AG09309 (cell line): ENCODE measurements around the gene MYH3.

Experiments used
- DNase-seq: peaks from one replicate; pipeline ENCODE4 v3.0.0-alpha.2; 2010; ENCODE audit warnings: low read depth
- H3K4me3 ChIP-seq: 2 replicates; pipeline ENCODE4 v1.5.1; 2011; ENCODE audit warnings: mild to moderate bottlenecking, low read depth, low read length, moderate library complexity; ENCODE audit not compliant: control insufficient read depth
- TF ChIP-seq, protein P1 (sequence below): IDR thresholded peaks from 2 replicates; pipeline ENCODE4 v1.5.1; 2011; ENCODE audit warnings: mild to moderate bottlenecking, low read depth, low read length, inconsistent platforms; ENCODE audit not compliant: insufficient read depth, control insufficient read depth; ENCODE audit errors: missing control alignments

MYH3 gene

GRCh38 chr17:10618202-10618635 is 38.9 kb downstream of the MYH3 start:
- TF ChIP-seq, protein P1, sequence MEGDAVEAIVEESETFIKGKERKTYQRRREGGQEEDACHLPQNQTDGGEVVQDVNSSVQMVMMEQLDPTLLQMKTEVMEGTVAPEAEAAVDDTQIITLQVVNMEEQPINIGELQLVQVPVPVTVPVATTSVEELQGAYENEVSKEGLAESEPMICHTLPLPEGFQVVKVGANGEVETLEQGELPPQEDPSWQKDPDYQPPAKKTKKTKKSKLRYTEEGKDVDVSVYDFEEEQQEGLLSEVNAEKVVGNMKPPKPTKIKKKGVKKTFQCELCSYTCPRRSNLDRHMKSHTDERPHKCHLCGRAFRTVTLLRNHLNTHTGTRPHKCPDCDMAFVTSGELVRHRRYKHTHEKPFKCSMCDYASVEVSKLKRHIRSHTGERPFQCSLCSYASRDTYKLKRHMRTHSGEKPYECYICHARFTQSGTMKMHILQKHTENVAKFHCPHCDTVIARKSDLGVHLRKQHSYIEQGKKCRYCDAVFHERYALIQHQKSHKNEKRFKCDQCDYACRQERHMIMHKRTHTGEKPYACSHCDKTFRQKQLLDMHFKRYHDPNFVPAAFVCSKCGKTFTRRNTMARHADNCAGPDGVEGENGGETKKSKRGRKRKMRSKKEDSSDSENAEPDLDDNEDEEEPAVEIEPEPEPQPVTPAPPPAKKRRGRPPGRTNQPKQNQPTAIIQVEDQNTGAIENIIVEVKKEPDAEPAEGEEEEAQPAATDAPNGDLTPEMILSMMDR = peak; percentile 95
- H3K4me3 ChIP-seq = no peak overlapping the region
- DNase-seq = peak; percentile 35

DNA sequence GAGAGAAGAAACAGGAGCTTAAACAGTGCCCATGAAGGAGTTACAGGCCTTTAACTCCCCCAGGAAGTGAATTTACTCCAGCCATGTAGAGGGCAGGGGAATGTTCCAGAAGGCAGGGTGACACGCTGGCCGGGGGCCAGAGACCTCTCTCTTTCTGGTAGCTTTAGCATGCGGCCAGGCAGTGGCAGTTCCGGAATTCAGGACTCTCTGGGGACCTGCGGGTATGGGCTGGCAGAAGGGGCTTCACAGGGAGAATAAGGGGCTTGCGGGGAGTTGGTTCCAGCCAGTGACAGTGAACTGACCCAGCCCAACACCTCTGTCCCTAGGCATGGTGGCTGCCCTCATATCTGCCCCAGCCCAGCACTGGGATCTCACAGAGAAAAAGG is 40.0 kb downstream of the MYH3 start:
- TF ChIP-seq, protein P1 = no peak

DNA sequence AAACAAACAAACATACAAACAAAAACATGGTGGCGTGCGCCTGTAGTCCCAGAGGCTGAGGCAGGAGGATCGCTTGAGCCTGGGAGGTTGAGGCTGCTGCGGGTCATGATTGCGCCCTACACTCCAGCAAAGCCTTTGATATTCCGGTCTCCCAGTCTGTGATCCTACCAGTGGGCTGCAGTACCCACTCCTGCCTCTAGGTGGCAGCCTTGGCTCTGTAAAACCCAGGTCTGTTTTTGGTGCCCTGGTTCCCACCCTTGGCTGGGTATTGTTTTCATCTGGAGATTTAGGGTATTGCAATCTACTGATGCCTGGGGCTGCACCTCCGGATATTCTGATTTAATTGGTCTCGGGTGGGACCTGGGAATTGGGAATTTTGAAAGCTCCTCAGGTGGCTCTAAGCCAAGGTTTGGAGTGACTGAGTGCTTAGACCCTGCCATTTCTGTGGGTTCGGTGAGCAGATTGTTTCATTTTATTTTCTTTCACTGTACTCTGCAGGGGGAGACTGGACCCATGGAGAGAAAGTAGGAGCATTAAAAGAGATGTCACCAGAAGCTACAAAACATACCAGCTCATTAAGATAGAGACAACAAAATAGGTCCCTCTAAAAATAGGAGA is 40.5 kb downstream of the MYH3 start:
- peak; percentile 40 for DNase-seq
- TF ChIP-seq, protein P1 = peak; percentile 99

More for the DNA sequence above, 40.0 kb downstream of the MYH3 start:
- H3K4me3 ChIP-seq = no peak overlapping the region
- no peak for DNase-seq

GRCh38 chr17:10614536-10615155 is 42.5 kb downstream of the MYH3 start:
- TF ChIP-seq, protein P1 = peak; percentile 81
- peak; percentile 27 for DNase-seq
- H3K4me3 ChIP-seq = peak overlapping the region; percentile 23

More for the DNA sequence above, 40.5 kb downstream of the MYH3 start:
- no peak overlapping the region for H3K4me3 ChIP-seq

DNA sequence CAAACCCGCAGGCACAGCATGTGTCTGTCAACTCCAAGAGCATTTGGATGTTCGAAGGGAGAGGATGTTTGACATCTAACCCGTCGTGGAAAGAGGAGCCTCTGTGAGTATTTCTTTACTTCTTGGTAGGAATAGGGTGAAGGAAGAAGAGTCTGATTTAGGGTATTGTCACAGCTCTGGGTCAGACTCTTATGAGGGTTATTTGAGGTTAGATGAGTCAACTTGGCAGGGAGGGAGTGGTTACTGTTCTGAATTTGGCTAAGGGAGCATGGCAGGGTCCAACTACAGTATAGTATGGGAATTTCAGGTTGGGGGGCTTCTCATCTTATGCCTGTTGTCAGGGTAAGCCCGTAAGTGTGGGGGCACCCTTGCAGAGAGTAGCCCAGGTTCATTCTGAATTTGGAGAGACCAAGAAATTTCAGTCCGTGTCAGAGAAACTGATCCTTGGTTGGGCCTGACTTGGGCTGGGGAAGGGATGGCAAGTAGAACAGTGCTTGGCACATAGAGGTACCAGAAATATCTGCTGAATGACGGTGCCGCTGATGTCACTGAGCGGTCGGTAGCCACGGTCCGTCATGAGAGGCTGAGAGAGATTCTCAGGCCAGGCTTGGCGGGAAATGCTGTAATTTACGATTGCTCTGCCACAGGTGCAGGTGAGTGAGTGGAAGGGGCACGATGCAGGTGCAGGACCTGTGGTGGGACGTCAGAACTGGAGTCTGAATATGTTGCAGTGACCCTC is 43.2 kb downstream of the MYH3 start:
- peak; percentile 8 for DNase-seq
- TF ChIP-seq, protein P1 = no peak
- peak overlapping the region; percentile 23 for H3K4me3 ChIP-seq

DNA sequence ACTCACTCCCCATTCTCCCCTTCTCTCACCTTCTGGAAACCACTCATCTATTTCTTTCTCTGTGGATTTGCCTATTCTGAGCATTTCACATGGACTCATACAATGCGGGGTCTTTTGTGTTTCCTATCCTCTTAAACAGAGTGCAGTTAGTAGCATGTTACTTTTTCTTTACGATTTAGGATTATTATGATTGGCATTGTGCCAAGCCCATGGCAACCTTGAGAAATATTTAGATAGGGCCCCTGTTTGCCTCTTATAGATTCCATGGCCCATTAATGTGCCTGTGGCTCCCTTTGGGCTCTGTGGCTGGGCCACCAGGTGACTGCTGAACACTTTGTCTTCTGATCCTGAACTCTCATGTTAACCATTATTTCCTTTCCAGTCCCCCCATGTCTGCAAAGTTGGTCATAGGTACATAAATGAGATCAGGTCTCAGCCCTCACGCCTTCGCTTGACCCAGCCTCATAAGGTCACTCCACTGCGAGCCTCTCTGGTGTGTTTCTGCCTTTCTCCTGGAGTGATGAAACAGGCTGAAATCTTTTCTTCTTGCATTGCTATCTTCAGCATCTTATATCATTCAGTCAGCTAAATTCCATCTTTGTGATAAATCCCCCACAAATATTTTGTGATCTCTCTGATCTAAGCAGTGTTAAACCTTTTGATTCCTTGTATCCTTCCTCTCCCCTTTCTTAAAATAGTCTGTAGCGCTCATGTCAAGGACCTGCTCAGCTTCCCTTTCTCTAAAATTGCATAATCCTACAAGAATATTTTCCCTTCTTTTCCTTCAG is 44.0 kb downstream of the MYH3 start:
- DNase-seq = peak; percentile 55
- H3K4me3 ChIP-seq = no peak overlapping the region
- TF ChIP-seq, protein P1 = no peak
